ELF-1 (cell line): ENCODE measurements around the gene ULK1.
"Not testable (repeated sequence)": the region's sequence is repeated elsewhere in the genome, so short reads cannot be mapped to it uniquely, and the experiment has no call there.

Experiments
- DNase-seq: peaks from one replicate; pipeline ENCODE4 v3.0.0-alpha.2; 2016; ENCODE audit warnings: low read depth, low spot score

Gene ULK1

GRCh38 chr12:131885543-131886057, 8.8 kb upstream of the ULK1 start:
- no peak for DNase-seq

- not testable (repeated sequence) for DNase-seq
Observed at GRCh38 chr12:131891722-131892121, 2.7 kb upstream of the ULK1 start.

GRCh38 chr12:131892711-131893604, 1.5 kb upstream of the ULK1 start:
- peak; percentile 61 for DNase-seq

- no peak for DNase-seq
Observed at GRCh38 chr12:131893605-131894312, 663 bp upstream of the ULK1 start.

- no peak for DNase-seq
Observed at GRCh38 chr12:131894981-131895639, 688 bp downstream of the ULK1 start.

- DNase-seq = no peak
Observed at GRCh38 chr12:131895640-131896079, 1.2 kb downstream of the ULK1 start.

- peak; percentile 97 for DNase-seq
Observed at GRCh38 chr12:131896080-131896810, 1.8 kb downstream of the ULK1 start.

- DNase-seq = no peak
Observed at GRCh38 chr12:131896811-131897270, 2.4 kb downstream of the ULK1 start.

- no peak for DNase-seq
Observed at GRCh38 chr12:131897276-131897675, 2.9 kb downstream of the ULK1 start.

- no peak for DNase-seq
Observed at GRCh38 chr12:131897875-131898274, 3.5 kb downstream of the ULK1 start.

GRCh38 chr12:131900397-131900796, 6.0 kb downstream of the ULK1 start:
- DNase-seq = no peak

- no peak for DNase-seq
Observed at GRCh38 chr12:131901431-131902331, 7.3 kb downstream of the ULK1 start.

- DNase-seq = no peak
Observed at GRCh38 chr12:131902332-131903241, 8.2 kb downstream of the ULK1 start.

GRCh38 chr12:131903270-131904255, 9.1 kb downstream of the ULK1 start:
- no peak for DNase-seq

- DNase-seq = no peak
Observed at GRCh38 chr12:131904346-131904745, 9.9 kb downstream of the ULK1 start.

- DNase-seq = no peak
Observed at GRCh38 chr12:131905081-131905629, 10.7 kb downstream of the ULK1 start.

- no peak for DNase-seq
Observed at GRCh38 chr12:131905630-131906091, 11.2 kb downstream of the ULK1 start.
